Cerebellar nuclear complex (tissue), 1 donor: ENCODE data around the gene WDR37.

Source experiments
- DNase-seq, 2 experiments: peaks; one replicate each; lab custom pipeline; 2025; lab: John Stamatoyannopoulos, UW

Gene WDR37

GRCh38 chr10:1169981-1170866 is 114.0 kb downstream of the WDR37 start:
- no peak for DNase-seq

GRCh38 chr10:1170867-1171180 is 114.6 kb downstream of the WDR37 start:
- DNase-seq = no peak

GRCh38 chr10:1171182-1171581 is 115.0 kb downstream of the WDR37 start:
- DNase-seq = no peak

DNA sequence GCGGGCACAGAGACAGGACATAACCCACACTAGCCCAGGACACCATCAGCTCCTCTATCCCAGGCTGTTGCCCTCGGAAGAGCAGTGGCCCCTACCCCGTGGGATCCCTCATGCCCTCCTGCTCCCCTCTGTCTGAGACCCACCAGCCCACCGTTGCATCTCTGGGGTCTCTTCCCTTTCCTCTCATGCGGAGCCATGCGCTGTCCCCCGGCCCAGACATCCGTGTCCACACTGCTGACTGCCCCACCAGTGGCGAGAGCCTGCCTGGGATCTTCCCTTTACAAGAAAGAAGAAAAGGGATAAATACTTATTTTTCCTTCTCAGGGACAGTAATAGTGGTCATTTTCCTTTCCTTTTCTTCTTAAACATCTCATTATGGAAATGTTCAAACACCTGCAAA is 115.4 kb downstream of the WDR37 start:
- no peak for DNase-seq

DNA sequence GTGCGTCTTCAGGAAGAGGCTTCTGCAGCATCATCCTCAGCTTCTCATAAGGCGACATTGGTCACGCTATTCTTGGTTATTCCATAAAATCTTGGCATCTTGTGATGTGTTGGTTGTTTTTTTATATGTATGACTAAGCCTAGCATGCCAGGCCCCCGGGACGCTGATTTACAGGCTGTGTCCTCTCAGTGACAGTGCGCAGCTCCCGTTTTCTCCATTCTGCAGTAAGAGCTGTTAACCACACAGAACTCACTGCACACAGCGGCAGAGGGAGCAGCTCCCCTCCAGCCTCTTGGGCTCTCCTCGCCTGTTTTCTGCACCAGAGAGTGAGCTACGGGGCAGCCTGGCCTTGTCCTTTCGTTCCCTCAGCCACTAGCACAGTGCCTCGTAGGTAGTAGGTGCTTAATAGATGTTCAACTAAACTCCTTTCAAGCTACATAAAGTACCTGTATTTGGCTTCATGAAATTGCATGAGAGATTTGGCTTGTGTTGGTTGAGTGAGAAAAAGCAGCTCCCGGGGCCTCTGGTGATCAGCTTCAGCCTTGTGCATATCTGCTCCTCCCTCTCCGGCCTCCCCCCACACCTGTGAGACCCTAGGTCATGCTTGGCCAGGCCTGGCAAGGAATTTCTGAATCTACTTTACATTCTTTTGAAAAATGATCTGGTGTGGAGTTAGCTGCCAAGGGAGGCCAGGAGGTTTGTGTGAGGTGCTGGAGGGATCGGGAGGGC is 116.2 kb downstream of the WDR37 start:
- DNase-seq = no peak

DNA sequence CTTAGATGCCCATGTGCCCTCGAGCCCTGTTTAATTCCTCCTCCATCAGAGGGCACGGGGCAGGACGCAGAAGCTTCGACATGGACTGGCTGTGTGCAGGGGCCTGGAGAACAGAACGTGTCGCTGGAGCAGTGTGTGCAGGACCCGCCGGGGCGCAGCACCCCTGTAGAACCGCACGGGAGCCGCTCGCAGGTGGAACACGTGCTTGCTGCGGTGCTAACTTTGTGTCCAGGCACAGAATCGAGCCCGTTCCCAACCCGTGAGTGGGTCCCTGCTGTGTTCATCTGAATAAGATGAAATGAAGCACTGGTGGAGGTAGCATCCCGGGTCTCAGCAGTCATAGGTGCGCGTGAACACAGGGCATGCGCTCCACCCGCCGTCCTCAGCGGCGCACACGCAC is 116.9 kb downstream of the WDR37 start:
- DNase-seq = no peak

GRCh38 chr10:1174022-1174421 is 117.8 kb downstream of the WDR37 start:
- DNase-seq = no peak

- DNase-seq = no peak
These were observed 119.9 kb downstream of the WDR37 start for GRCh38 chr10:1175956-1176565.

DNA sequence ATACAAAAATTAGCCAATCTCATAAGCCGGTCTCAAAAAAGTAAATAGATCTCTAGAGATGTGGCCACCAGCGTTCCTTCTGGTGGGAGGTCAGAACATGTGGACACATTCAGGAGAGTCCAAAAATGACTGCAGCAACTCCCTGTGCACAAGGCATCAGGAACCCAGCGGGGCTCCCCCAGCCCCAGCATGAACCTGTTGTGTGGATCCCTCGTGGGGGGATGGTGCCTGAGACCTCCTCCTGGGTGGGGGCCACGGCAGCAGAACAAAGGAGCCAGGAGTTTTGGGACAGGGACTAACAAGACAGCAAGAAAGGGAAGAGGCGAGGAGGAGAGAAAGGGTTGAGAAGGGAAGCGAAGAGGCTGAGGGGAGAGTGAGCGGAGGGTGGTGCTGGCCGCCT is 121.8 kb downstream of the WDR37 start:
- no peak for DNase-seq

DNA sequence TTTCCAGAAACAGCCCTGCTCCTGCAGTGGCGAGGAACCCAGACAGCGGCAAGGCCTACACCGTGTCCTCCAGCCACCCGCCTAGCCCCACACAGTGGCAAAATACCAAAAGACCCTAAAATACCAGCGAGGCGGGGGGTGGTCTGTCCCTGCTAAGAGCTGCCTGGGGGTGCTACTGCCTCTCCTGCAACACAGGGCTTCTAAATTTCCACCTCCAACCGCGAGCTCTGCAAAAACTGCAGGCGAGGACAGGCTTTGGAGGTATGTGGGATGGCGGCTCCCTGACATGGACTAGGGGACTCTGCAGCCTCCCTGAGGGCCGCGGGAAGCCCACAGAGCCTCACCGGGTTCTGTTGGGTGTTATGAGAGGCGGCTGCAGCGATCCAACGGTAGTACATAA is 122.3 kb downstream of the WDR37 start:
- no peak for DNase-seq

- no peak for DNase-seq
These were observed 123.3 kb downstream of the WDR37 start for GRCh38 chr10:1179346-1180070.

DNA sequence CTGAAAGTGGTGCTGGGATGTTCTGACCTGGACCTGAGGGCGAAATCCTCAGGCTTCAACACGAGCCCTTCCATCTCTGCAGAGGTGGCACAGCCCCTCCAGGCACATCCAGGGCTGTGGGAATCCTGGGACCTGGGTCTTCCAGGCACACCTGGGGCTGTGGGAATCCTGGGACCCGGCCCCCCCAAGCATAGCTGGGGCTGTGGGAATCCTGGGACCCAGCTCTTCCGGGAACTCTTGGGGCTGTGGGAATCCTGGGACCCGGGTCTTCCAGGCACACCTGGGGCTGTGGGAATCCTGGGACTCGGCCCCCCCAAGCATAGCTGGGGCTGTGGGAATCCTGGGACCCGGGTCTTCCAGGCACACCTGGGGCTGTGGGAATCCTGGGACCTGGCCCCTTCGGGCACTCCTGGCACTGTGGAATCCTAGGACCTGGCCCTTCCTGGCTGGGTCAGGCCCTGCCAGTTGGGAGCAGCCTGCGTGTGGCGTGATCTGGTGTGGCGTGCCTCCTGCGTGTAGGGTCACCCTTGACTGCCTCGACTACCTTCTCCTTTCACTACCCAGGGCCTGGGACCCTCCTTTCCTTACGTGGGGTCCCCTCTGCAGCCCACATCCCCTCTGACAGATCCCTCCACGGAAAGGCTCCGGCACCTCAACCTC is 124.0 kb downstream of the WDR37 start:
- DNase-seq = no peak

DNA sequence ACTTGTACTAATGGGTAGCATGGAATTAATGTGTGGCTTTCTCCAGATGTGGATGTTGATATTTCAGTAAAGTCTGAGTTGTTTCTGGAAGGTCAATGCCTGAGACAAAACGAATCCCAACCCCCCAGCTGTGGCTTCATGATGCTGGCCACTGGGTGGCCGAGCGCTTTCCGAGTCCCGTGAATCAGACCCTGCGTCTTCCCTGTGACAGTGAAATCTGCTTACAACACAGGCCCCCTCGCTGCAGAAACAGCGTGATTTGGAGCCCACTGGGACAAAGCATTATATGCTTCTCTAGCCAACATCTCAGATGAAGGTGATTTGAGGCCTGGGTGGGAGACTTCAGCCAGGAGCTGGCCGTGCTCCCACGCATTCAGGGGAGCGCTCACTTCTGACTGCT is 124.7 kb downstream of the WDR37 start:
- DNase-seq = no peak
